OCI-M2 (cell line): ENCODE results near the gene UBA7.
A peak's percentile ranks its signal among the peaks of the same experiment; 100 is the strongest.

Experiments
- DNase-seq: peaks from one replicate; lab custom pipeline; 2025; ENCODE audit not compliant: unreplicated experiment; lab: John Stamatoyannopoulos, UW

Gene UBA7

DNA sequence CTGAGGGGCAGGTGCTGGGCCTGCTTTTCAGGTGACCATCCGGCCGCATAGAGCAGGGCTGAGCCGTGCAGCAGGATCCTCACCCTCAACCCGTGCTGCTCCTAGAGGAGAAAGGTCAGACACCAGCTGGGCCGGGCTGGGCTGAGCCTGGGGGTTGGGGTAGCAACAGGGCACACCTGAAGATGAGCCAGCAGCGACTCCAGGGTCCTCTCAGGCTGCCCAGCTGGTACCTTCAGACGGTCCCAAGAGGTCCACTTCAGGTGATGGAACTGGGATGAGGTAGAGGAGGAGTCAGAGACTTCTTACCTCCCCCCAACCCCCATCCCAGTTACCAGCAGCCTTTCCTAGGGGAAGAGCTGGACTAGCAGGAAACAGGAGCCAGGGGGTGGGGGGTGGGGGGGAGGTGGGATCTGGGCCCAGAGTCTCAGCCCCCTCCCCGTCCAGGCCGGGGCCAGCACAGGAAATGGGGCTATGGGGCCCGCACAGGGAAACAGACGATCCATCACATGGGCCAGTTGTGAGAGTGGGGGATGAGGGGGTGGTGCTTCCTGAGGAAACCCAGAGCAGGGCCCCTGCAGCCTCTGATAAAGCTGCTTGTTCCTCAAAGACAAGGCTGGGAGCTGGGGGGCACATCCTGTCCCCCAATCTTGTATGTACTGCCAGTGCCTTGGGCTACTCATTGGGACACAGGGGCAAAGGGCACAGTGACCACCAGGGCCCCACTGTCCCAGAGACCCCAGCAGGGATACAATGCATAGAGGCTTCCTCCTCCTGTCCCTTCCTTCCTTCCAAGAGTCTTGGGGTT is 7.7 kb downstream of the UBA7 start:
- DNase-seq = peak; percentile 60

DNA sequence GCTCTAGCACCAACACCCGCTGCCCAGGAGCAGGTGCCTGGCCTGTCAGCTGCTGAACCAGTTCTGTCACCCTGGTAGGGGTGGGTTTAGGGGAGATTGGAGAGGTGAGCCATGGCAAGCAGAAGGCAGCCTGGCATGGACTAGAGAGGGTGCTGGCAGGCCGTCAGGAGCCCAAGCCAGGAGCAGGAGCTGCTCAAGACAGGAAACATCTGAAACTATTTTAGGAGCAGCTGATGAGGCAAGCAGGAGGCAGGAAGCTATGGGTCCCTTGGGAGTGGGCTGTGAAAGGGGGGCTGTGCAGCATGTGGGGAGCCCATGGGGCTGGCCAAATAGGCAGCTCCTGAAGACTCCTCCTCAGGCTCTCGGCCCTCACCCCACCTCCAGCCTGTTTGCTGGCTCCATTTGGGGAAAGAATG is 8.4 kb downstream of the UBA7 start:
- peak; percentile 43 for DNase-seq

DNA sequence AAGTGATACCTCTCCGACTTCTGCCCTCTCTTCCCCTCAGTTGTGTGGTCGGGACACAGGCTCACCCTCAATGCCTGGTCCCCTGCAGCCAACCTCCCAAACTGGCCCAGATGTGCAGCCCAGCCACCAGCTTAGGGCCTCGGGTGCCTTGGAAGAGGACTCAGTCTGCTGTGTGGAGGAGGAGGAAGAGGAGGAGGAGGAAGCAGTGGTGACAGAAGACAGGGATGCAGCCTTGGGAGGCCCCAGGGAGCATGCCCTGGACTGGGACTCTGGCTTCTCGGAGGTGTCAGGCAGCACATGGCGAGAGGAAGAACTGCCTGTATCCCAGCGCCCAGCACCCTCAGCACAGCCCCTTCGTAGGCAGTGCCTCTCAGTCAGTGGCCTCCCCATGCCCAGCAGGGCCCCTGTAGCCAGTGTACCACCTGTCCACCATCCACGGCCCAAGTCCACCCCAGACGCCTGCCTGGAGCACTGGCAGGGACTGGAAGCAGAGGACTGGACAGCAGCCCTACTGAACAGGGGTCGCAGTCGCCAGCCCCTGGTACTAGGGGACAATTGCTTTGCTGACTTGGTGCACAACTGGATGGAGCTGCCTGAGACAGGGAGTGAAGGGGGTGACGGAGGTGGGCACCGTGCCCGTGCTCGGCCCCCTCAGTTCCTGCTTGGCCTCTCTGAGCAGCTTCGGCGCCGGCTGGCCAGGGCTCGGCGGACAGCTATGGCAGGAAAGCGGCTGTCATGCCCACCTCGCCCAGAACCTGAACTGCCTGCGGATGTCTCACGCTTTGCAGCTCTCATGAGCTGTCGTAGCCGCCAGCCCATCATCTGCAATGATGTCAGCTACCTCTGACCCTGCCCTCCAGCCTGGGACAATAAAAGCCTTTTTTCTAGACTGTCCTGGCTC is 9.4 kb downstream of the UBA7 start:
- no peak for DNase-seq

DNA sequence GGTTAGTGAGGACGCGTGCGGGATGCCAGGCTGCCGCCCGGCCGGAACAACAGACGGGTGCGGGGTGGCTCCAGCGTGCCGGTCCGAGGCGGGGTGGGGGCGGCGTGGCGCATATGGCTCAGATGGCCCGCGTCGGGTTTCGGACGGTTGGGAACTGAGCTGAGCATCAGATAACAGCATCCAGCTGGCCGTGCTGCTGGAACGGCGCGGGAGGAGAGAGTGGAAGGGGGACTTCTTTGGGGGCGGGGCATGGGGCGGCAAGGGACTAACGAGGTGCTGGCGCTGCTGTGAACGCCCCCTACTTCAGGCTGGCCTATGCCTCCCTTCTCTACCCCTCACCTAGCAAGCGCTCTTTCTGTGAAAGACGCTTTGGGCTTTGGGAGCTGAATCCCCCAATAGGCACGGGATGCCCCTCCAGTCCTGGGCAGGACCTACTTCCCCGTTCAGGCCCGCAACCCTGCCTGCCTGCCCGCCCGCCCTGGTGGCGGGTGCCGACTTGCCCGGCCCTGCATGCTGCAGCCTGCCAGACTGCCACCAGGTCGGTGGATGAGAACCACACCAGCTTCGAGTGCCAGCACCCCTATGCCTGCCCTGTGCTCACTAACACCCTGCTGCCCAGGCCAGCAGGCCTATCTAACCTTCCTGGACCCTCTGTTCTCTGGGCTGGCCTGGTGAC is 10.2 kb downstream of the UBA7 start:
- peak; percentile 52 for DNase-seq

DNA sequence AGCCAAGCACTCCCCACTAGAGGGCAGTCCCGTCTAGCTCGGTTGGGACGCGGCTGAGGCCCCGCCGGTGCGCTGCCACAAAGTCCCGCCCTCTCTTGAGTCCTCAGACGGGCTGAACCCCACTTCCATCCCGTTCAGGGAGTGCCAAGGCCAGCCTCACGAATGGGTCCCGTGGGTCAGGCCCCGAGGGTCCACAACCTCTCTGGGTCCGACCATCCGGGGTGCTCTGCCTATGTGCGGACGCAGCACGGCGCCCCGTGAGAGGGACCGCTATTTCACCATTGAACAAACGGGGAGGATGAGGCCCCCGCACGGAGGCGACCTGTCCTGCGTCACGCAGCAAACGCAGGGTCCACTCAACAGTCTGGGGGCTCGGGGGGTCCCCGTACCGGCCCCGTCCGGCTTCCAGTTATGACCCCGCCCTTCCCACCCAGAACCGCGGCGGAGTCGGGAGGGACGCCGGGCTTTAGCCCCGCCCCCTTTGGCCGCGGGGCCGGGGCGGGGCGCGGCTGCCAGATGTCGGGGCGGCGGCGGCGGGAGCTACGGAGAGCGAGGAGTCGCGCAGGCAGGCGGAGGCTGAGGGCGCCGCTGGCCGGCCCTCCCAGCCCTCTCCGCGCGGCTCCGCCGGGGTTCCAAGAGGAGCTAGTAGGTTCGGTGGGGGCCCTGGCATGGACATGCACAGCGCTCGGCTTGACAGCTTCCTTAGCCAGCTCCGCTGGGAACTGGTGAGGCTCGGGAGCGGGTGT is 10.9 kb downstream of the UBA7 start, which contains the start of gene INKA1:
INKA1 (plus strand) TSS at position 543 of the 746 bp plus-strand sequence; CDS start at position 675, 132 bp downstream.
- DNase-seq = peak; percentile 40

DNA sequence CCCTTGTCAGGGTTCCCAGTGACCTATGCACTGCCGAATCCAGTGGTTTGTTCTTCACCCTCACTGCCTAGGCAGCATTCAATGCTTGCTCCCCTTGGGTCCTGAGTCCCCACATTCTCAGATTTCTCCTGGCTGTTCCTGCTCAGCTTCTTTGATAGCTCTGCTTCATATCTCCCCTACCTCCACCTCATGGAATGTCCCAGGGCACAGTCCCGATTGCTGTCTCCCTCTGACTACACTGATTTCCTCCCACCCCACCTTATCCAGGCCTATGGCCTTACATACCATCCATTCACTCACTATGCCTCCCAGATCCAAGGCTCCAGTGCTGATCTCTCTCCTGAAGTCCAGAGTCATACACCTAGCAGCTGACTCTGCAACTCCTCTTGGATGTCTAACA is 12.6 kb downstream of the UBA7 start:
- no peak for DNase-seq

DNA sequence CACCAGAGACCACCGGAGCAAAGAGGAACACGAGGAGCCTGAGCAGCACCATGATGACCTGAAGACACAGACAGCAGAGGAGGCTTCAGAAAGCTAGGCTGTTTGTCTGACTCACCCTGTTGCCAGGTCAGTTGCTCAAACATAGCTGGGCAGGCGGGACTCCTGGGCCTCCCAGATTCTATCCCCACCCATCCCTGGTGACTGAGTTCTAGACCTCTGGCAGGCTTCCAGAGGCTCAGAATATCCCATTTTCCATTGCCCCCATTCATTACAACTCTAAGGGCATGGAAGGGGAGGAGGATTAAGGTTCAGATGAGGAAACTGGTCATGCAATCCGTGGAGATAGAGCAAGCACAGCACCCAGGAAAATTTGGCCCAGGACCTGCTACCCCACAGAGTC is 14.0 kb downstream of the UBA7 start, which contains the start of gene CDHR4:
CDHR4 (minus strand) TSS at position 113 of the 400 bp plus-strand sequence; CDS start at position 52, 61 bp downstream.
- DNase-seq = no peak

DNA sequence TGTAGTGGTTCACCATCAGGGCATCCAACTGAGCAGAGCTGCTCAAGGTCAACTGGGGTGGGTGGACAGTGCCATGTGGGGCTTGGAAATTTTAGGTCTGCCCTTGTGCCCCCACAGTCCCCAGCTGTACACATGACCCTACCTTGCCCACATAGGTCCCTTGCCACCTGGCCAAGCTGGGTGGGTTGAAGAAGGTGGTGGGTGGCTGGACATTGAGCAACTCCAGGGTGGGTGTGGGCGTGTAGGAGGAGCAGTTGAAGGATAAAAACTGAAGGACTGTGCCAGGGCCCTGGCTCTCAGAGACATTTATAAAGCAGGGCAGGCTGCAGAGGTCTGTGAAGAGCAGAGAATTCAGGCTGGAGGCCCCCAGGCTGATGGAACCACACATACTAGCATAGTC is 14.6 kb downstream of the UBA7 start:
- DNase-seq = no peak

DNA sequence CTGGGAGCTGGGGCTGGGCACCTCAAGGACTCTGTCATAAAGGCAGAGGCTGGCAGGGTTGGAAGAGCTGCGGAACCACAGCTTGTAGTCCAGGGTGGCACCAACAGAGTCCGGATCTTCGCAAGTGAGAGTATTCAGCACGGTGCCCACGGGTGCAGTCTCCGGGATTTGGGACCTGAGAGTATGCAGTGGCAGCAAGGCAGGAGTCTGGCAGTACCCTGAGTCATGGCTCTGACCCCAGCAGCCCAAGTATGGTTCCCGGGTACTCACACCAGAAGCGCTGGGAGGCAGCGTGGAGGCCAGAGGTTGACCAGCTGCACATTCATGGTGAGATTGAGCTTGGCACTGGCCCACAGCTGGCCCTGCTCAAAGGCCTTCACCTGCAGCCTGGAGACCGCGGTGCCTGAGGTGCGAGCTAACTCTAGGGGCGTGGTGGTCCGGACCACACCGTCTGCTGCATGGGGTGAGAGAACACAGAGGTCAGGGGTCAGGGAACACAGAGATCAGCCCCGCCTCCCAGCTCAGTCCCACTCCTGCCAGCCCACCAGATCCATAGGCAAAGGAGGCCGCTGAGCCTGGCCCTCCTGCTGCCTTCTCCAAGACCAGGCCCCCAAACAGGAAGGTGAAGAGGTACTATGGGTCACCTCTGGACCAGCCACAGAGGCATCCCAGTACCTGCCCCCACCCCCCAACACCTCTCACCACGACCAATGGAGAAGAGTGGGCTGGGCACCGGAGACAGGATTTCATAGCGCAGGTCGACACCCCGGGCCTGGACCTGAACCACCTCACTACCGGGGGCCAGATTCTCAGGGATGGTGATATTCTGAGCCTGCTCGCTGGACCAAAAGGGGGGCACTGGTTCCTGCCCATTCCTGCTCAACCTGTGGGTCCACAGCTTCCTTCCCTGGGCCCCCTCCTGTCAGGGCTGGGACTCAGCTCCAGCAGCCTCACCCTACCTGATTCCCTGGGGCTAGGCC is 18.5 kb downstream of the UBA7 start:
- no peak for DNase-seq

DNA sequence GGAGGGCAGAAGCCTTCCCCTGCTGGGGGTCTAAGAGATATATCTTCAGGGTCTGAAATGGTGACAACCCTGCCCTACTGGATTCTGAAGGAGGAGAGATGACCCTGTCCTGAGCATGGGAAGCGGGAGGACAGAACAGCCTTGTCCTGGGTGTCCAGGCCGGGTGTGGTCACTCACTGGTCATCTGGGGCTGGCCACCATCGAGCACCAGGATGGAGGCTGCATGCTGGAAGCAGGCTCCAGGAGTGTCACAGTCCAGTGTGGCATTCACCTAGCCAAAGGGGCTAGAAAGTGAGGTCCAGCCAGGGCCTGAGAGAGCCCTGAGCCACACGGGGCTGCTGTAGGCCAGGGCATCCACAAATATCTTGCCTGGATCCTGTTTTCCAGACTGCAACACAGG is 19.3 kb downstream of the UBA7 start:
- no peak for DNase-seq

DNA sequence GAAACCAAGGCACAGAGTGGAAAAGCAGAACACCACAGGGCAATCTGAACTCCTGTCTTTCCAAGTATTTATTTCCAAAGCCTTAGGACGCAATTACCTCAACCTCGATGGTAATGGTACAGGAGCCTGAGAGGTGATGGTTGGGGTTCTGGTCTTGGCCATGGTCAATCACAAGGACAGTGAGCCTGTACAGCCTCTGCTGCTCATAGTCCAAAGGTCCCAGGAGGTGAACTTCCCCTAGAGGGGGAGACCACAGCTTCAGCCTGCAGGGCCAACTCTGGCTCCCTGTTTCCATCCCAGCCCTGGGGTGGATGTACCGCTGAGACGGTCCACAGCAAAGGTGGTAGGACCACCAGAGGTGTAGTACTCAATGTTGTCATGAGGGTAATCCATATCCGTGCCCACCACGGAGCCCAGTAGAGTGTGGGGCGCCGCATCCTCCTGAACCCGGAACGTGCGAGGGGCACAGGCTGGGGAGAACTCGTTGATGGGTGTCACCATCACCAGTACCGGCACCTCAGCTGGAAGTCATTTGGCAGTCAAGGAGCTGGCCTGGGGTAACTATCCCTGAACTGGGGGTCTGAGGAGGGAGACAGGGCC is 20.2 kb downstream of the UBA7 start:
- no peak for DNase-seq

DNA sequence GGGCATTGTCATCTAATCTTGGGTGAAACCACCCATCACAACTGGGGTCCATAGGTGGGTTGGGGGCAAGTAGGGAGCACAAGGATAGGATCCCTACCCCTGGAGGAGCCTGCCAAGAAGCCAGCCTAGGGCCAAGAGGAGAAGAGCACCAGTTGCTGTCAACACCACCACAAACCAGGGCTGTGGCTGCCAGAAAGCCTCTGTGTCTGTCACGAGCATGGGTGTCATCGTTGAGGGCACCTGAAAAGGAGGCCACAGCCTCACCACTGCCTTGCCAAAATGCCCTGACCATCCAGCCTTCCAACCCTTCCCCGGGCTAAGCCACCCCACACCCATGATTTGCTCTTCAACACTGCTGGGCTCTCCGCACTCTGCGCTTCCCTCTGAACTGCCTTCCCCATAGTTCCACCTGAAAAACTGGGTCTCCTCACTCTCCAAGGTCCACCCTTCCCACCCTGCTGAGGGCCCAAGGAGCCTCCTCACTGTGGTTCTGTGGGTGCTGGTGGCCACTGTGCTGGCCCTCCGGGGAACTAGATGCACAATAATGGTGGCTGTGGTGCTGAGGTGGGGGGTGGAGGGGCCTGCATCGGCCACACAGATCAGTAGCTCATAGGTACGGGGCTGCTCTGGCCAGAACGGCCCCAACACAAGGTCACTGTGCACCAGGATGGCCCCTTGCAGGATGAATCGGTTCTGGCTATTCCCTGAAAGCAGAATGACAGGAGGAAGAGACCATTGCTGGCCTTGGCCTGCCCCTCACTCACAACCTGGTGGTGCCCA is 21.2 kb downstream of the UBA7 start:
- DNase-seq = no peak

DNA sequence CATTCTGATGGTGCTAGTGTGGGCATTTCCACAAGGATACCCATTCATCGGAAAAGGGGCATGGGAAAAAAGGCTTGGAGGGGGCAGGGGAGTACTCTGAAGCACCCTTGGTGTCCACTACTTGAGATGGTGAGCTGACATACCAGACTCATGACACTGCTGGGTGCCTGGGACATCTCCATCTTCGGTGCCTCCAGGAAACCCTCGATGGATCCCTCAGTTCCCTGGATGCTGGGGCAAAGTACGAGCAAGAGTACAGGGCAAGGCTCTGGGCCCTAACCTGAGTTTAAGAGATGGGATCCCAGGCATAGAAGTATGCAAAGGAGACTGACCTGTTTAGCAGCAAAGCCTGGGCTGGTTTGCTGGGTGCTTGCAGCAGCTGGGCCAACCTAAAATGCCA is 22.2 kb downstream of the UBA7 start:
- no peak for DNase-seq

DNA sequence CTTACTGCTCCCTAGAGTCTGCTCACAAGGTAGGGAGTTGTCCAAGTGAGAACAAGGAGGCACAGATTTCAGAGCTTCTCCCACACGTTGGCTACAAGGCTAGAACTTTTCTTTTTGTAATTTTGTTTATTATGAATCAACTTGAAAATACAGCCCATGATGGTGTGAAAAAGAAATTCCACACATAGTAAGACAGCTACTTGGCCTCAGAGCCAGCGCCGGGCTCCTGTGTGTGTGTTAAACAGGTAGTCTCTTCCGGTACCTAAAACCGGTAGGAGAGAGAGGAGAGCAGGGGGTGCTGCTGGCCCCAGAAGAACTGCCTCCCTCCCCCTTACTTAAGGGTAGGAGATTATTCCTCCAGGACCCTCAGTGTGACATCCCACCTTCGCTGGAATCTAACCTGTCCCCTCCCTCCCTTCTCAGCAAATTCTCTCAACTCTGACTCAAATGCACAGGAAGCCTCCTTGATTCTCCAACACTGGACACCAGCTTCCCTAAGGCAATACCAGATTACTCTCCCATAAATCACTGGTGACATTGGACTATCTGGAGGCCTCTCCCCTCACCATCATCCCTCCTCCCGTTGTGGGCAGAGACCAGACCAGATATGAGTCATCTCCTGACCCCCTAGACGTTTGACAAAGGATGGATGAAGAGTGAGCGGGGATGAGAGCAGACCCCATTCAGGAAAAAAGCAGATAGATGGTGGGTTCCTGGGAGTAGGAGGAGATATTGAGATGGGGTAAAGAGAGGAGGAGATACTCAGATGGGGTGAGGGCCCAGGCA is 22.9 kb downstream of the UBA7 start:
- no peak for DNase-seq

DNA sequence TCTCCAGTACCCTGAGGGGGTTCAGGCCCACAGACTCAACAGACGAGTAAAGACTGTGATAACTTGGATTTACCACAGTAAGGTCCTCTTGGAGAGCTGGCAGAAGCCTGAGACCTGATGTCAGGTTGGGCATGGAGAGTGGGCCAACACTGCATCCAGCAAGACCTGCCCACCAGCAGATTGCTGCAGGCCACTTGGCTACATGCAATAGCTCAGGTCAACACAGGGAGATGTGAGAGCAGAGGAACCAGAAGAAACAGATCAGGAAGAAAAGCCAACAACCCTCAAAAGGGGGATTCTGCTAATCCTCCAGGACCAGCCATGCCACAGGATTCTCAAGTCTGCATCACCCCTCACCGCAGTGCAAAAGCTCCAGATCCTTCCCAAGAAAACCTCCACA is 25.7 kb downstream of the UBA7 start:
- DNase-seq = no peak

DNA sequence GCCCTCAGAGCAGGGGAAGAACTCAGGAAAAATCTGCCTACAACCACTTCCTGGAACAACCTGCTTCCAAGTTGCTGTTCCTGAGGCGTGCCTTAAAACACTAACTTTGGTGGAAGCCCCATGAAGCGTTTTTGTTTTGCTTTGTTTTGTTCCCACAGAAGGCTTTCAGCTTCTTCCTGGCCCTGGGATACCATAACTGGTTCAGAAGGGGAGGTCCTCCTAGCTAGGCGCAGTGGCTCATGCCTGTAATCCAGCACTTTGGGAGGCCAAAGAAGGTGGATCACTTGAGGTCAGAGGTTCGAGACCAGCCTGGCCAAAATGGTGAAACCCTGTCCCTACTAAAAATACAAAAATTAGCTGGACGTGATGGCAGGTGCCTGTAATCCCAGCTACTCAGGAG is 26.2 kb downstream of the UBA7 start:
- no peak for DNase-seq

DNA sequence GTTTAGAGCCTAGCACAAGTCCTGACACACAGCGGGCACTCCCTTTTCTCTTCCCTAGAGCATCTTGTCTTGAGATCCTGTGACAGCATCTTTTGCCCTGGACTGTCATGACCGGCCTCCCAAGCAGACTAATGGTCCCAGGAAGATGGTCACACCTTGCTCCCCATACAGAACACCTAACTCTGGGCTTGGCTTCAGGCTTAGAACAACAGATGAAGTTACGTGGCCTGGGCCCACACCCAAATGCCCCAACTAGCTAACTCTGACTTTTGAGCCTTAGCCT is 26.6 kb downstream of the UBA7 start:
- DNase-seq = no peak
